Endothelial cell of umbilical vein (primary cell): ENCODE results near the gene HDAC4. TPM values are rescaled to one million over a fixed set of nuclear protein-coding genes. Genes with fewer than 3 reads are reported as not detected.

Experiments
- BruUV-seq: library from RNA; stranded (reverse); fragments of 400-500 nt; replicated peaks from 2 replicates; lab custom pipeline; 2021; lab: Mats Ljungman, UMichigan
- CTCF ChIA-PET: fragments of 300-600, 350-600 bp; sonication (Branson Sonifier 250); formaldehyde crosslinking; loops from one replicate; lab custom pipeline; 2021; ENCODE audit warnings: antibody characterized with exemption, inconsistent platforms; lab: Charles Lee
- POLR2A ChIA-PET: fragments of 300-600, 350-600 bp; sonication (Branson Sonifier 250); formaldehyde crosslinking; loops from one replicate; lab custom pipeline; 2021; ENCODE audit warnings: antibody characterized with exemption, inconsistent platforms; lab: Charles Lee
- DNase-seq: peaks from one replicate; pipeline ENCODE4 v3.0.0-alpha.2; 2011; ENCODE audit warnings: low read depth, low spot score
- FAIRE-seq: peaks from 2 replicates; lab custom pipeline; 2011; peaks lifted over from hg19 to GRCh38; lab: Jason Lieb, UNC
- H2AFZ ChIP-seq: 2 replicates; pipeline ENCODE4 v1.6.0; 2012; ENCODE audit warnings: low read depth, low read length, control low read depth, inconsistent platforms
- H3K27ac ChIP-seq: 2 replicates; pipeline ENCODE4 v1.5.1; 2011; ENCODE audit warnings: low read depth, mild to moderate bottlenecking, control low read depth, low read length, moderate library complexity; ENCODE audit not compliant: insufficient read depth
- H3K27me3 ChIP-seq, 2 experiments: 2 replicates each; pipeline versions ENCODE4 v1.6.0 to v1.6.1; 2011; ENCODE audit warnings: low read length in 2 of 2, mixed read lengths in 1 of 2; ENCODE audit not compliant: control insufficient read depth in 2 of 2, insufficient read depth in 2 of 2
- H3K36me3 ChIP-seq, 2 experiments: 2 replicates in 1 of 2; 3 replicates in 1 of 2; pipeline ENCODE4 v1.5.1; 2011; ENCODE audit warnings: low read length in 2 of 2, mild to moderate bottlenecking in 1 of 2, moderate library complexity in 1 of 2; ENCODE audit not compliant: control insufficient read depth in 2 of 2, insufficient read depth in 2 of 2; ENCODE audit errors: extremely low read depth in 1 of 2
- H3K4me1 ChIP-seq: 3 replicates; pipeline ENCODE4 v1.5.1; 2011; ENCODE audit warnings: mild to moderate bottlenecking, low read length; ENCODE audit not compliant: control insufficient read depth, insufficient read depth; ENCODE audit errors: extremely low read depth
- H3K4me2 ChIP-seq: 2 replicates; pipeline ENCODE4 v1.6.1; 2011; ENCODE audit warnings: low read length, control low read depth, mixed read lengths; ENCODE audit not compliant: insufficient read depth
- H3K4me3 ChIP-seq, 3 experiments: fragments of 200-600 bp in 1 of 3; sonication (generic), shearing (Covaris generic) in 1 of 3; replicated peaks in 1 of 3; 2 replicates each; pipeline ENCODE4 v1.5.1; 2011 to 2016; ENCODE audit warnings: control low read depth in 3 of 3, low read length in 3 of 3, mild to moderate bottlenecking in 2 of 3, inconsistent platforms in 1 of 3, low read depth in 1 of 3, moderate library complexity in 1 of 3; ENCODE audit not compliant: insufficient read depth in 1 of 3
- H3K79me2 ChIP-seq: 2 replicates; pipeline ENCODE4 v1.6.0; 2012; ENCODE audit warnings: low read length, inconsistent platforms; ENCODE audit not compliant: control insufficient read depth, insufficient read depth
- H3K9ac ChIP-seq: replicated peaks from 2 replicates; pipeline ENCODE3; 2011; ENCODE audit warnings: low read length, control low read depth; ENCODE audit not compliant: insufficient read depth; ENCODE audit errors: extremely low read depth
- H3K9me1 ChIP-seq: replicated peaks from 3 replicates; pipeline ENCODE4 v1.6.0; 2011; ENCODE audit warnings: mild to moderate bottlenecking, low read length; ENCODE audit not compliant: control insufficient read depth, insufficient read depth; ENCODE audit errors: extremely low read depth
- H3K9me3 ChIP-seq: replicated peaks from 2 replicates; pipeline ENCODE4 v1.5.1; 2012; ENCODE audit warnings: low read length, inconsistent platforms; ENCODE audit not compliant: control insufficient read depth, insufficient read depth
- H4K20me1 ChIP-seq: replicated peaks from 2 replicates; pipeline ENCODE3; 2011; ENCODE audit warnings: mild to moderate bottlenecking, low read length; ENCODE audit not compliant: control insufficient read depth, insufficient read depth; ENCODE audit errors: extremely low read depth
- EZH2 ChIP-seq: IDR thresholded peaks from 2 replicates; pipeline ENCODE4 v1.6.1; 2012; ENCODE audit warnings: borderline replicate concordance, low read depth, mild to moderate bottlenecking, moderate library complexity, low read length, inconsistent platforms; ENCODE audit not compliant: severe bottlenecking
- FOS ChIP-seq: IDR thresholded peaks from 2 replicates; pipeline ENCODE4 v1.6.1; 2011; ENCODE audit warnings: mild to moderate bottlenecking, low read length, moderate library complexity, borderline replicate concordance; ENCODE audit not compliant: insufficient read depth
- GATA2 ChIP-seq: IDR thresholded peaks from 2 replicates; pipeline ENCODE4 v1.7.0; 2011; ENCODE audit warnings: low read depth, mild to moderate bottlenecking, moderate library complexity, mixed read lengths, low read length; ENCODE audit not compliant: insufficient read length, insufficient read depth
- JUN ChIP-seq: IDR thresholded peaks from 2 replicates; pipeline ENCODE4 v1.6.1; 2011; ENCODE audit warnings: borderline replicate concordance, low read depth; ENCODE audit not compliant: insufficient read length, insufficient read depth
- MYC ChIP-seq: IDR thresholded peaks from one replicate; pipeline ENCODE4 v1.6.1; 2011; ENCODE audit warnings: mild to moderate bottlenecking, low read depth, low read length
- POLR2A ChIP-seq: IDR thresholded peaks from 2 replicates; pipeline ENCODE4 v1.6.1; 2012; ENCODE audit warnings: low read depth, mild to moderate bottlenecking, control low read depth, low read length
- POLR2AphosphoS5 ChIP-seq: IDR thresholded peaks from 2 replicates; pipeline ENCODE4 v1.6.1; 2012; ENCODE audit warnings: low read depth, mild to moderate bottlenecking, control low read depth, low read length, moderate library complexity; ENCODE audit not compliant: insufficient read depth
- dilution Hi-C: fragments of 300-500 bp; cut with MboI; formaldehyde crosslinking; loops from one replicate; pipeline ENCODE4 v1.15.0; 2019; ENCODE audit warnings: low sequenced_read_pairs; ENCODE audit not compliant: extremely low pct_ligation_motif_present
- intact Hi-C: fragments of 100-400 bp; cut with micrococcal nuclease; formaldehyde crosslinking; loops from one replicate; pipeline ENCODE4 v1.10.0; 2022
- polyA plus RNA-seq, 4 experiments: library from polyadenylated mRNA; depleted of rRNA in 3 of 4; stranded (reverse) in 3 of 4; unstranded in 1 of 4; fragments of >200 nt; gene quantifications; 2 replicates each; pipeline versions ENCODE4 v1.2.1 to v1.2.3, GENCODE V29; 2011 to 2012; ENCODE audit warnings: missing spikeins in 1 of 4
- total RNA-seq: library from RNA; stranded (reverse); gene quantifications from 2 replicates; pipeline ENCODE4 v1.2.3, GENCODE V29; 2021
- TF ChIP-seq, protein P1 (sequence below), 2 donors: IDR thresholded peaks; 1 replicate in 1 of 2; 2 replicates in 1 of 2; pipeline ENCODE4 v1.5.1; 2011; ENCODE audit warnings: low read length in 2 of 2, mild to moderate bottlenecking in 2 of 2, moderate library complexity in 2 of 2, control low read depth in 1 of 2, inconsistent platforms in 1 of 2, low read depth in 1 of 2; ENCODE audit not compliant: insufficient read depth in 1 of 2; ENCODE audit errors: extremely low read depth in 1 of 2
- TF ChIP-seq, protein P2 (sequence below): IDR thresholded peaks from 2 replicates; pipeline ENCODE4 v1.6.1; 2011; ENCODE audit not compliant: insufficient read depth, insufficient read length

HDAC4 gene
- total and polyA plus RNA-seq, 2 donors (not counting 3 experiments of a cell fraction or from before 2014, with no cell fraction given), result 13.4 to 33.0 TPM

DNA sequence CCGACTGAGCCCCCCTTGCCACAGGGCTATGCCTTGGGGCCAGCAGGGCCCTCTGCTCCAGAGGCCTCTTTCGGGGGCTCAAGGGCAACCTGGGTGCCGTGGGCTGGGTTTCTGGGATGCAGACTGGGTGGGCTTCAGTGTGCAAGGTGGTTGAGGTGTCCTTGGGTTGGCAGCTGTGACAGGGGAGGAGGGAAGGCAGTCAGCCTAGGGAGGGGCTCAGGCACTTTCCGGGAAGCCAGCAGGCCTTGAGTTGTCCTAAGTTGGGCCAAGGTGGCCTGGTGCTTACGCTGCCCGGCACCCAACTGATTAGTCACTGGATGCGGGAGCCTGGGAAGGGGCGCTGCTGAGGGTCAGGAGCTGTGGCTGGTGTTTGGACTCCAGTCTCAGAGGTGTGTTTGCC is 353.4 kb downstream of the HDAC4 start:
- Histone ChIP-seq H3K9ac (no peak overlapping the region), H3K4me3 (no peak overlapping the region), H3K9me1 (no peaks in the 10 kb centered on the region), H3K36me3 (no peaks in the 10 kb centered on the region), H2AFZ (no peak overlapping the region), H3K27ac (no peak overlapping the region), H4K20me1 (no peaks in the 10 kb centered on the region), H3K4me1 (no peaks in the 10 kb centered on the region), H3K9me3 (no peaks in the 10 kb centered on the region), H3K27me3 (no peaks in the 10 kb centered on the region), H3K4me2 (no peak overlapping the region), H3K79me2 (no peaks in the 10 kb centered on the region)
- no peak for DNase-seq
- TF ChIP-seq, protein P1, sequence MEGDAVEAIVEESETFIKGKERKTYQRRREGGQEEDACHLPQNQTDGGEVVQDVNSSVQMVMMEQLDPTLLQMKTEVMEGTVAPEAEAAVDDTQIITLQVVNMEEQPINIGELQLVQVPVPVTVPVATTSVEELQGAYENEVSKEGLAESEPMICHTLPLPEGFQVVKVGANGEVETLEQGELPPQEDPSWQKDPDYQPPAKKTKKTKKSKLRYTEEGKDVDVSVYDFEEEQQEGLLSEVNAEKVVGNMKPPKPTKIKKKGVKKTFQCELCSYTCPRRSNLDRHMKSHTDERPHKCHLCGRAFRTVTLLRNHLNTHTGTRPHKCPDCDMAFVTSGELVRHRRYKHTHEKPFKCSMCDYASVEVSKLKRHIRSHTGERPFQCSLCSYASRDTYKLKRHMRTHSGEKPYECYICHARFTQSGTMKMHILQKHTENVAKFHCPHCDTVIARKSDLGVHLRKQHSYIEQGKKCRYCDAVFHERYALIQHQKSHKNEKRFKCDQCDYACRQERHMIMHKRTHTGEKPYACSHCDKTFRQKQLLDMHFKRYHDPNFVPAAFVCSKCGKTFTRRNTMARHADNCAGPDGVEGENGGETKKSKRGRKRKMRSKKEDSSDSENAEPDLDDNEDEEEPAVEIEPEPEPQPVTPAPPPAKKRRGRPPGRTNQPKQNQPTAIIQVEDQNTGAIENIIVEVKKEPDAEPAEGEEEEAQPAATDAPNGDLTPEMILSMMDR (IDR thresholded peaks at IDR 0.05; ENCODE audit: extremely low read depth in 1 of 2, insufficient read depth in 1 of 2, low read depth in 1 of 2, low read length in 2 of 2), result no peak
- TF ChIP-seq MYC (no peak), POLR2A (no peak), EZH2 (no peak), JUN (no peak), GATA2 (no peak), FOS (no peak), POLR2AphosphoS5 (no peak)
- TF ChIP-seq, protein P2, sequence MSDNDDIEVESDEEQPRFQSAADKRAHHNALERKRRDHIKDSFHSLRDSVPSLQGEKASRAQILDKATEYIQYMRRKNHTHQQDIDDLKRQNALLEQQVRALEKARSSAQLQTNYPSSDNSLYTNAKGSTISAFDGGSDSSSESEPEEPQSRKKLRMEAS, result no peak
- ChIA-PET POLR2A (no interaction called here), CTCF (no interaction called here)
- FAIRE-seq, result no peak
- BruUV-seq, result no TSS peak
- intact Hi-C loops (no loop called here), dilution Hi-C loops (no loop called here)
